Measurements from ENCODE around the gene RAI1.
A peak's percentile ranks its signal among the peaks of the same experiment; 100 is the strongest.

The RAI1 gene

DNA sequence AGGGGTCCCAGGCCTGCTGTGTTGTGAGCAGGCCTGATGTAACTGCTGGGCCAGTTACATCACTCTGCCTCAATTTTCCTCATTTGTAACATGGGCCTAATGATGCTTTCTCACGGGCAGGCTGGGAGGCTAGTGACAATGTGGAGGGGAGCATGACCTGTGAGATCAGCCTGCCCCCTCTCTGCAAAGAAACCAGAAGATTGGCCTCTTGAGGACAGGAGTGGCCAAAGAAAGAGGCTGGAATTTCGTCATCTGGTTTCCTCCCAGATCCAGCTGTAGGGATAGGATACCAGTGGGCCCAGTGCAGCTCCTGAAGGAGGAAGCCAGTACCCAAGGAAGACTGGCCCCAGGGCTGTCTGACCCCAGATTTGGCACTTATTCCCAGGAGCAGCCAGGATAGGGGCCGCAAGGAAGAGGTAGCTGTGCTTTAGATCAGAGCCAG is 156.1 kb downstream of the RAI1 start:
- DNase-seq: no peak

GRCh38 chr17:17837966-17838962 is 157.0 kb downstream of the RAI1 start:
- no peak for DNase-seq

- peak; percentile 71 for DNase-seq
These were observed 158.8 kb downstream of the RAI1 start for GRCh38 chr17:17839791-17840707.

DNA sequence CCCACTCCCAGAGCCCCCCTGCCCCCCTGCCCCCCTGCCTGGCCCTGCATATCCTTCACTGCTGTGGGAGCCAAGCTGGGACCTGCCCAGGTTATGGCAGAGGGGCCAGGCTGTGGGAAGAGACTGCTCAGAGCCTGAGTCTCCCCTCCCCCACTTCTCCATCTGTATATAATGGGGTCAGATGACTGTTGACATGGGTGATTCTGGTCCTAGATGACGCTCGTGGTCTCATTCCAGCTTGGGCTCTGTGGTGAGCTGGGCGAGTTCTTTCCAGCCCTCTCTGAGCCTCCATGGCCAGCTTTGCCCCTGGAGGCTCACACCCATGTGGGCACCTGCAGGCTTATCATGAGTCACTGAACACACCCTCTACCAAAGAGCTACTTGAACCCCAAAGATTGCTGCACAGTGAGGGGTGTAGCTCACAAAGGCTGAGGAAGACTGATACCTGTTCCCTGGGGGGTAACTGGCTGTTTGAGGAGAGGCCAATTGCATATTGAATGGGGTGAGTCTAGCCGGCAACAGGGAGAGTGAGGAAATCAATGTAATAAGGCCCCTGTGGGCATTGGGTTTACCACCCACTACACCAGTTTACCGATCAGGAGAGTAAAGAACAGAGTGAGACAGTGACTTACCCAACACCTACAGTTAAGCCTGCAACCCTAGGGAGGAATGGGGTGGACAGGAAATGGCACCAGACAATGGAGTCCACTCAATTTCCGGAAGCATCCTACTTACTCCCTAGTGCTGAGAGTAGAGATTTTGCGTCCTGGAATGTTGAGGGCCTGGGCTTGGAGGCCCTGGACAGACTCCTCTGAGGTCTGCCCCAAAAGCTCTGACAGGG is 159.7 kb downstream of the RAI1 start:
- DNase-seq: no peak

DNA sequence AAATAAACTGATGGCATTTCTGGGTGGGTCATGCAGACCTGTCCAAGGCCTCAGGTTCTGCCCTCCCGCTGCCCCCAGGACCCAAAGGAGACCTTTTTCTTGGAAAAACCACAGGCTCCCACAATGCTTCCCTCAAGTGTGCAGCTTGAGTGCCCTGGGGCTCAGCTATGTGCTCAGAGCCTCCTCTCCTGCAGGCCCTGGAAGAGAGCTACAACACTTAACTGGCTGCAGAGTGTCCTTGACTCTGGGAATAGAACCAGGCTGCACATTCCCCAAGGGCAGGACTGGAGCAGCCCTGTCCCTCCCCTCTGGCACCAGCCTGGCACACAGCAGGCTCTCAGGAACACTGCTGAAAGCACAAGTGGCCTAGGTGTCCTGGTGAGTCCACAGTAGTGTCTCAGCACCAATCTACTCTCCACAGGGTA is 160.4 kb downstream of the RAI1 start:
- no peak for DNase-seq

DNA sequence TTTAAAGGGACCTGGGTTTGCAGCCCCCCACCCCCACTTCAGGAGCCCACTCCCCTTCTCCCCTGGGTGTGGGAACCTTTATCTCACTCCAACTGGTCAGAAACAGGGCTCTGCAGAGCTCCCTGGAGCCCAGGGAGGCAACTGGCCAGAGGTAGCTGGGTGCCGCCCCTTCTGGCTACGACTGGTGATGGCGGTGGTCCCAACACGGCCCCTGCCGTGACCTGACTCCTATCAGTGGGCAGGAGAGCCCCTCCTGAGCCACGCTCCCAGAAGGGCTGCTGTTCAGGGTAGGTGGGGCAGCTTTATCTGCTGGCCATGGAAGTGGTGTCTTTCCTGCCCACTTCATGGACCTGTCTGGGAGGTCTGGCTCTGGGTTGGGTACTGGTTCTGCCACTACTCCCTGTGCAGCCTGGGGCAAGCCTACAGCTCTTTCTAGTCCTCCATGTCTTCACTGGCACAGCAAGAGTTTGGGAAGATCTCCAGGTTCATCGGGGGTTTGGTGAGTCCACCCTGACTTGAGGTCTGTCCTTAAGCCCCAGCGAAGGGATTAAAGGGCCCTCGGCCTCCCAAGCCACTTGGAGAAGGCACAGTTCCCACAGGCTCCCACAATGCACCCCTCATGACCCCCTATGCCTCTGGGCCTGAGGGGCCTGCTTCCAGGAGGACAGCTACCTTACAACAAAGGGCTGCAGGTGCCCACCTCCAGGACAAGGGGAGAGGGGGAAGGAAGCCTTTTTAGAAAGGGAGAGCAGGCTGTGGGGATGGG is 161.0 kb downstream of the RAI1 start:
- no peak for DNase-seq

GRCh38 chr17:17843096-17843495 is 161.8 kb downstream of the RAI1 start:
- DNase-seq: no peak

- DNase-seq: no peak
These were observed 162.8 kb downstream of the RAI1 start for GRCh38 chr17:17844079-17844478.

DNA sequence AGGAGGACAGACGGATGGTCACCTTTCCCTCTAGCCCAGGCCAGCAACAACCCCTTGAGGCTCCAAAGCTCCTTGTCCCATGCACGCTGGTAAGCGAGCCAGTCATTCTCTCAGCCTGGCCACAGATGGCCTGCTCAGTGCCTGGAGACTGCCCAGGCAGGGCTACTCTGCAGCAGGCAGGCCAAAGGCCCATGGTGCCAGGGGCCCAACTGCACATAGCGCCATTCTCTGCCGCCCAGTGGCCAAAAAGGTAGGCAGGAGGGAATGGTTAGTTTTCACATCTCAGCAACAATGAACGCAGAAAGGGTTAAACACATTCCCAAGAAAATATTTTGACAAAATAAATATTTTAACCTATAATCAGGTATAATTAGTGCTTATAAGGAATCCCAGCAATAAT is 163.2 kb downstream of the RAI1 start:
- no peak for DNase-seq

DNA sequence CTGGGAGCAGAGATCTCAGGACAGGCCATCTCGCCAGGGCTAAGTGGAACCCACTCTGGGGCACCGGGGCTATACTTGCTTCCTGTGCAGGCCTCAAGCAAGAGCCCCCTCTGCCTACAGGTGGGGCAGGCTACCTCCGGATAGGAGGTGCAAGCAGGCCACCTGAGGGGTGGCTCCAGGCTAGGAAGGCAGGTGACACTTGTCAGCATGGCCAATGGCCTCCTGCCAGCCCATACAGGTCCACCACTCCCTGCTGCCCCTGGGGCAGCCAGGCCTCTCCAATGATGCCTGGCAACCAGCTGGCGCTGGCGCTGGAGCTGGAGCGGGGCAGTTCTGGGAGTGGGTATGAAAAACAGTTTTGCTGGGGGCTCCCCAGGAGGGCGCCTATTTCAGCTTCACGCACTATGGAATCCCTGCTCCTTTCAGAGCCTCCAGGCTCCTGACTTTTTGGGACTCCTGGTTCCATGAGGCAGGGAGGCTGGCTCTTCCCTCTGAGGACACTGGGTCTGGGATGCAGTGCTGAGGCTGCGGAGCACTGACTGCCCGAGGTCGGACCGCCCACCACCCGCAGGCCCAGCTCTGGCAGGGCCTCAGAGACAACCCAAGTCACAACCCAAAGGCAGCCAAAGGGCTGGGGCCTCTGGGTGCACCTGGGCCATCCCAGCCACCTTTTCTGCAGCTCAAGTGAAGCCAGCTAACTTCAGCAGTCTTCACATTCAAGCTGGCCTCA is 164.0 kb downstream of the RAI1 start:
- no peak for DNase-seq

DNA sequence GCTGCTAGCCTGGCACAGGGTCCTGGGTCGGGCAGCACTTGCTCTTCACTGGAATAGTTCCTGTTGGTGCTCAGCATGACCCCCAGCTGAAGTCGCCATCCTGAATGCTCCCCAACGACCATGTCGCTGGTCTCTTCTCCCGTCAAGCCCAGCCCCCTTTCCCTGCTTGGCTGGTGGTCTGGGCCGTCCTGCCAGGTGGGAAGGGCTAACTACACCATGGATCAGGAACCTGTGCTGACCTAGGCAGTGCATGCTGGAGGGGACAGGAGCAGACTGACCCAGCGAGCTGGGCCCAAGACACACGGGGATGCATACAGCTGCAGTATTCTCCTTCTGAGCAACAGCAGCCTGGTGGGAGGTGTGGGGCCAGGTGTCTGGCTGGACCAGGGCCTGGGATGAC is 164.7 kb downstream of the RAI1 start:
- DNase-seq: no peak

GRCh38 chr17:17846645-17847044 is 165.4 kb downstream of the RAI1 start:
- DNase-seq: no peak

- no peak for DNase-seq
These were observed 165.9 kb downstream of the RAI1 start for GRCh38 chr17:17847118-17847689.

- no peak for DNase-seq
These were observed 166.5 kb downstream of the RAI1 start for GRCh38 chr17:17847726-17848125.

- no peak for DNase-seq
These were observed 167.2 kb downstream of the RAI1 start for GRCh38 chr17:17848311-17849082.

DNA sequence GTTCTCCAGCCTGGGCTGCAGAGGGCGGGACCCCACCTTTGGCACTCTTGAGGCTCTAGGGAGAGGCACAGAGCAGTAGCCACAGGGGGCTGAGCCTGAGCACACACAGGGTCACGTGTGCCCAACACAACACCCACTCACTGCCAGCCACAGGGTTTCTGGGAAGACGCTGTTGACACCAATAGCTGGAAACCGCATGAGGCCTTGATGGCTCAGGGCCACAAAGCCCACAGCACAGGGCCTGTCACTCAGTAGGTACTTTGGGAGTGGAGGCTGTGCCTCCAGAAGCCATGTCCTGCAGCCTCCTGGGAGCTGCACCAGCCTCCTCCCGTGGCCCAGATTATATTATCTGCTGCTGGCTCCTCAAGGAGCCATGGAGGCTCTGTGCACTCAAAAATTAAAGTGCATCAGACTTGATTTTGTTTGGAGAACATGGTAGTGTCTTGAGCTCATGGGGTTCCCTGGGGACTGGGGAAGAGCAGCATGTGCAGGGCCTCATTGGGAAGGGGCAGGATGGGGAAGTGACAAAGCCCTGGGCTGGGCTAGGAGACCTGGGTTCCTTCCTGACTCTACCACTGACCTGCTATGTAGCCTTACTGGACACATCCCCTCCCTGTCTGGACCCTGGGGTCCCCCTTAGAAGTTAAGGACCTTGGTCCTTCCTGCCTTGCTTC is 168.0 kb downstream of the RAI1 start:
- DNase-seq: peak; percentile 79

- DNase-seq: no peak
These were observed 168.7 kb downstream of the RAI1 start for GRCh38 chr17:17849845-17850373.

- no peak for DNase-seq
These were observed 170.1 kb downstream of the RAI1 start for GRCh38 chr17:17851103-17852002.
